Glutamatergic neuron (in vitro differentiated cells): ENCODE data around the gene RCL1. TPM values are rescaled to one million over a fixed set of nuclear protein-coding genes. Genes with fewer than 3 reads are reported as not detected.

Experiments
- DNase-seq: peaks from one replicate; pipeline ENCODE4 v3.0.0; 2022
- H3K27ac Mint-ChIP-seq: one replicate; pipeline ENCODE4 v1.8.0; 2020; ENCODE audit warnings: mild to moderate bottlenecking, mixed read lengths, inconsistent platforms; ENCODE audit not compliant: unreplicated experiment
- H3K27me3 Mint-ChIP-seq: one replicate; pipeline ENCODE4 v1.8.0; 2020; ENCODE audit warnings: mild to moderate bottlenecking, moderate library complexity, mixed read lengths, inconsistent platforms; ENCODE audit not compliant: unreplicated experiment
- H3K36me3 Mint-ChIP-seq: one replicate; pipeline ENCODE4 v1.8.0; 2020; ENCODE audit warnings: mild to moderate bottlenecking, mixed read lengths, inconsistent platforms; ENCODE audit not compliant: unreplicated experiment
- H3K4me1 Mint-ChIP-seq: one replicate; pipeline ENCODE4 v1.8.0; 2020; ENCODE audit warnings: mild to moderate bottlenecking, low read depth, mixed read lengths, inconsistent platforms; ENCODE audit not compliant: unreplicated experiment
- H3K4me3 Mint-ChIP-seq: one replicate; pipeline ENCODE4 v1.8.0; 2020; ENCODE audit warnings: mild to moderate bottlenecking, mixed read lengths, inconsistent platforms; ENCODE audit not compliant: unreplicated experiment
- H3K9me3 Mint-ChIP-seq: one replicate; pipeline ENCODE4 v1.8.0; 2020; ENCODE audit warnings: mild to moderate bottlenecking, moderate library complexity, mixed read lengths, inconsistent platforms; ENCODE audit not compliant: unreplicated experiment
- total RNA-seq: library from RNA; stranded (reverse); fragmentation: NEBNext Ultra II Directional; extraction: Animal tissue kit (Norgen Biotek cat#: 25700); gene quantifications from one replicate; pipeline ENCODE4 v1.2.1, GENCODE V29; 2021; ENCODE audit not compliant: unreplicated experiment
- TF ChIP-seq, protein P1 (sequence below): fragments of 200-600 bp; sonication (generic); IDR thresholded peaks from one replicate; pipeline ENCODE4 v1.5.0; 2021; ENCODE audit not compliant: partially characterized antibody, unreplicated experiment

RCL1 gene
- total RNA-seq, 1 donor from 2014 or later, result 14.4 TPM

GRCh38 chr9:4865681-4866080 is 72.9 kb downstream of the RCL1 start:
- Mint-ChIP-seq H3K4me1 (peaks cover 6% of the 10 kb centered on the region), H3K9me3 (no peaks in the 10 kb centered on the region), H3K27me3 (no peaks in the 10 kb centered on the region), H3K36me3 (peaks cover 2% of the 10 kb centered on the region), H3K4me3 (no peak overlapping the region), H3K27ac (no peak overlapping the region)
- TF ChIP-seq, protein P1, sequence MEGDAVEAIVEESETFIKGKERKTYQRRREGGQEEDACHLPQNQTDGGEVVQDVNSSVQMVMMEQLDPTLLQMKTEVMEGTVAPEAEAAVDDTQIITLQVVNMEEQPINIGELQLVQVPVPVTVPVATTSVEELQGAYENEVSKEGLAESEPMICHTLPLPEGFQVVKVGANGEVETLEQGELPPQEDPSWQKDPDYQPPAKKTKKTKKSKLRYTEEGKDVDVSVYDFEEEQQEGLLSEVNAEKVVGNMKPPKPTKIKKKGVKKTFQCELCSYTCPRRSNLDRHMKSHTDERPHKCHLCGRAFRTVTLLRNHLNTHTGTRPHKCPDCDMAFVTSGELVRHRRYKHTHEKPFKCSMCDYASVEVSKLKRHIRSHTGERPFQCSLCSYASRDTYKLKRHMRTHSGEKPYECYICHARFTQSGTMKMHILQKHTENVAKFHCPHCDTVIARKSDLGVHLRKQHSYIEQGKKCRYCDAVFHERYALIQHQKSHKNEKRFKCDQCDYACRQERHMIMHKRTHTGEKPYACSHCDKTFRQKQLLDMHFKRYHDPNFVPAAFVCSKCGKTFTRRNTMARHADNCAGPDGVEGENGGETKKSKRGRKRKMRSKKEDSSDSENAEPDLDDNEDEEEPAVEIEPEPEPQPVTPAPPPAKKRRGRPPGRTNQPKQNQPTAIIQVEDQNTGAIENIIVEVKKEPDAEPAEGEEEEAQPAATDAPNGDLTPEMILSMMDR, result no peak
- no peak for DNase-seq

DNA sequence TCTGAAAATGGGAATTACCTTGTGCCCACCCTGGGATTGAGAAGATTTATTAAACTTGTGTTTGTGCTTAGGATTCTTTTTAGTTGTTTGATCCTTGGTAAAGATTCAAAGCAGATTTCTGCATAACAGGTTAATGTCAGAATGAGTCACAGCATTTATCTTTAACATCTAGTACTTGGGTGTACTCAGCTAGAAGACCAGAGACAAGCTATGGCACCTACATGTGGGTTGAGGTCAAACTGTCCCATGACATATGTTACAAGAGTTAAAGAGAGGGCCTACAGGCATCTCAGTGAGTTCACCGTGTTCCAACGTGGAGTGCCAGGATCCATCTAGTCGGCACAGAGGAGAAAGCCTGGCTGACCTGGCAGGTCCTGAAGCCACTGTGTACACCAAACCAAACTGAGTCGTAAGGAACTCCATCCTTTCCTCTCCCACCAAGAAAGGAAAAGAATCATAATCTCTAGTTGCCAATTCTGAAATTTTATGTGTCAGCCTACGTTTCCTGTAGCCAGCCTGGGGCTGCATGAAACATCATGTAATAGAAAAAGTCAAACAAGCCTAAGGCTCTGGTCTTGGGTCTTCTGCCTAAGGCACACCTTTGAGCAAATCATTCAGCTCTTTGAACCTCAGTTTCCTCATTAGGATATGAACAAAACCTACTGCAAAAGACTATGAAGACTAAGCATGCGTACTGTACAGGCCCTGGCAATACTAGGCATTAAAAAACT is 73.7 kb downstream of the RCL1 start:
- Mint-ChIP-seq H3K27ac (no peak overlapping the region), H3K4me1 (peaks cover 6% of the 10 kb centered on the region), H3K27me3 (no peaks in the 10 kb centered on the region), H3K4me3 (no peak overlapping the region), H3K36me3 (no peaks in the 10 kb centered on the region), H3K9me3 (no peaks in the 10 kb centered on the region)
- TF ChIP-seq, protein P1, result no peak
- DNase-seq, result no peak

DNA sequence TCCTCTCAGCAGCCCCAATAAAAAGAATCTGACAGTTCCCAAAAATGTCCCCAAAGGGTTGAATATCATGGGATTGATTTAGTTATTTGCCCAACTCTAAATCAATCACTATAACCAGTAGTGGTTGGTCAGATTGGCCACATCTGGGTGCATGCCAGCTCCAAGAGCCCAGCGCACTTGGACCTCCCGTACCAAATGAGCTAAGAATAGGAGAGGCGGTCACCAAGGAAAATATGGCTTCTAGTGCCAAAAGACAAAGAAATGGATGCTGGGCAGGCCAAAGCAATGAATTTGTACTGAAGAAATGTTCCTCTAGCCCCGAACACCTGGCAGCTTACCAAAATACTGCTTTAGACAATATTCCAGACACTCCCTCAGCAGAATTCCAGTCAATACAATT is 80.3 kb downstream of the RCL1 start:
- no peaks in the 10 kb centered on the region for H3K4me1 Mint-ChIP-seq
- no peaks in the 10 kb centered on the region for H3K36me3 Mint-ChIP-seq
- no peak for DNase-seq
- H3K27me3 Mint-ChIP-seq, result peaks cover 4% of the 10 kb centered on the region
- H3K4me3 Mint-ChIP-seq, result no peak overlapping the region
- TF ChIP-seq, protein P1, result no peak
- H3K9me3 Mint-ChIP-seq, result no peaks in the 10 kb centered on the region
- no peak overlapping the region for H3K27ac Mint-ChIP-seq

GRCh38 chr9:4875559-4875958 is 82.8 kb downstream of the RCL1 start:
- no peaks in the 10 kb centered on the region for H3K36me3 Mint-ChIP-seq
- TF ChIP-seq, protein P1, result no peak
- no peaks in the 10 kb centered on the region for H3K4me1 Mint-ChIP-seq
- H3K27ac Mint-ChIP-seq, result no peak overlapping the region
- no peak for DNase-seq
- no peaks in the 10 kb centered on the region for H3K9me3 Mint-ChIP-seq
- no peak overlapping the region for H3K4me3 Mint-ChIP-seq
- H3K27me3 Mint-ChIP-seq, result peaks cover 4% of the 10 kb centered on the region

DNA sequence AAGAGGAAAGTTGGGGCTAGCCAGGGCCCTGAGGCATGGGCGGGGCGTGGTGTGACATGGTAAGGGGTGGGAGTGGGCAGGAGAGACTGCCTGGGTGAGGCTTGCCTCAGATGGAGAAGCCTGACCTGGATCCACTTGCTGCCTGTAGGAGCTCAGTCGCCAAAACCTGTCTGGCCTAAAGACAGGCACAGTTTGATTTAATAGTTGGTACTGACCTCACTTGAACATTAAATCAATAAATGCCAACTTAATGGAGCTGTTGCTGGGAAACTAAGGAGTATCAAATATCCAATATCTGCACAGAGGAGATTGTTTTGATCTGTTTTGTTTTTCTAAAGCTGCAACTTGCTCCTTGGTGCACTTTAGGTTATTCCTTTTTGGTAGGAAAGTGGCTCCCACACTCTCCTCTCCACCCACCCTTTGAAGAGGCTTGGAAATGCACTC is 86.4 kb downstream of the RCL1 start:
- no peaks in the 10 kb centered on the region for H3K36me3 Mint-ChIP-seq
- H3K4me1 Mint-ChIP-seq, result no peaks in the 10 kb centered on the region
- no peak overlapping the region for H3K4me3 Mint-ChIP-seq
- no peak for DNase-seq
- H3K27ac Mint-ChIP-seq, result no peak overlapping the region
- TF ChIP-seq, protein P1, result no peak
- no peaks in the 10 kb centered on the region for H3K27me3 Mint-ChIP-seq
- H3K9me3 Mint-ChIP-seq, result no peaks in the 10 kb centered on the region
